GM12875 (cell line): ENCODE results near the gene GSE1.
A peak's percentile ranks its signal among the peaks of the same experiment; 100 is the strongest.

ENCODE experiments used
- H3K4me3 ChIP-seq: one replicate; pipeline ENCODE4 v1.5.1; 2011; ENCODE audit warnings: low read depth, low read length, control low read depth
- CTCF ChIP-seq: IDR thresholded peaks from 2 replicates; pipeline ENCODE4 v1.5.1; 2011; ENCODE audit warnings: low read depth, mild to moderate bottlenecking, control low read depth, inconsistent platforms, low read length, moderate library complexity, borderline replicate concordance; ENCODE audit not compliant: insufficient read depth

The GSE1 gene

DNA sequence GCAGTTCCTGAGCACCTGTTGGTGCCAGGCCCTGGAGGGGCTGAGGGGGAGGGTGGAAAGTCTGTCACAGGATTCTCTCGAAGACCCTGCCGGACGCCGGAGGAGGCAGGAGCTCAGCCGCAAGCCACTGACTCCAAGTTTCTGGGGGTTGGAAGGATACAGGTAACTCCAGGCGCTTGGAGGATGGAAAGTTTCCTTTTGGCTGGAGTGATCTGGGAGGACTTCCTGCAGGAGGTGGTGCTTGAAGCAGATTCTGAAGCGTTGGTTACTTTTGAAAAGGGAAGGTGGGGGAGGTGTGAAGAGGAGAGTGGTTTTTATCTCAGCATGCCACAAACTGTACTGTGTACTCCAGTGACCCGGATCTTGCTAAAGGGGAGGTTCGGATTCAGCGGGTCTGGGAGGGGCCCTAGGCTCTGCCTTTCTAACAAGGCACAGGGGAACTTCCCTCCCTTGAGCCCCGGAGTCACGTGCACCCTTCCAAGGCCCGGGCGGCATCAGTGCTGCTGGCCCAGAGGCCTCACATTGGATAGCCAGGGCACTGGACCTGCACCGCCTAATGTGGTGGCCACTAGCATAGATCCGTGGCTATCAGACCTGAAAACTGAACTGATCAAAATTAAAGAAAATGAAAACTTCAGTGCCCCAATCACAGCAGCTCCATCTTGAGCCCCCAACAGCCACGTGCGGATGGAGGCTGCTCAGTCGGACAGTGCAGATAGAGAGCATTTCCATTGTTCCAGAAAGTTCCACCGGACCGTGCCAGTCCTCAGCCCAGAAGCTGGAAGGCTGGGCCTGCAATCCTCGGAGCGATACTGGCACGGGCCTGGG, 42.2 kb upstream of the GSE1 start:
- no peak for TF ChIP-seq CTCF
- H3K4me3 ChIP-seq, result peak overlapping the region; percentile 54

DNA sequence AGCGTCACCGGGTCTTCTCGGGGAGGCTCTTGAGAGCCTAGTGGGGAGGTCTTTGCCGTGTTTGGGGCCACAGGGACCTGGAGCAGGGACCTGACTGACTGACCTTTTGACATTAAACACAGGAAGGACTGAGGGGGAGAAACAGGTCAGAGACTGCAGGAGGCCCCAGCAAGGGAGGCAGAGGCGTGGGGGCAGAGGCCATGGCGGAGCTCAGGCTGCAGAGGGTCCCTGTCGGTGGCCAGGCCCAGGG, 41.6 kb upstream of the GSE1 start:
- H3K4me3 ChIP-seq, result no peak overlapping the region
- no peak for TF ChIP-seq CTCF

DNA sequence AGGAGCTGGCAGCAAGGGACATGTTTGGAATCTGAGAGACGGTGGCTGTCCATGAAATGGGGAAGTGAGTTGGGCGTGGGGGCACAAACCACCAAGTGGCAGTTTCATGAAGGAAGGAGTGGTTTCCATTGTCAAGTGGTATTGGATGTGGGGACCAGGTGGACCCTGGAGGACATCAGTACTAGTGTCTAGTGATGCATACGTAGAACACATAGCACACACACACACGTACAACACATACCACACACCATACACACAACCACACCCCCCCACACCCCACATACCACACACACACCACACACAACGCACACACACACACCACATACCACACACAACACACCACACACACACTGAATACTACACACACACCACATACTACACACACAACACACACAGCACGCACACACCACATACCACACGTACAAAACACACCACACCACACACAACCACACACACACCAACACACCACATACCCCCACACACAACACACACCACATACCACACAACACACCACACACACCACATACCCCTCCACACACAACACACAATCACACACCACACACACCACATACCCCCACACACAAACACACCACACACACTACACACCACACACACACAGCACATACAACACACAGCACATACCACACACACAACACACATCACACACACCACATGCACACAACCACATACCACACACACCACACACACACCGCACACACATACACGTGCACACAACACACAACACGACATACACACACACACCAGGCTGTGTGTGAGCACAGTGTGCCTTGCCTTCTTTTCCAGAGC, 41.1 kb upstream of the GSE1 start:
- no peak for TF ChIP-seq CTCF
- no peak overlapping the region for H3K4me3 ChIP-seq

DNA sequence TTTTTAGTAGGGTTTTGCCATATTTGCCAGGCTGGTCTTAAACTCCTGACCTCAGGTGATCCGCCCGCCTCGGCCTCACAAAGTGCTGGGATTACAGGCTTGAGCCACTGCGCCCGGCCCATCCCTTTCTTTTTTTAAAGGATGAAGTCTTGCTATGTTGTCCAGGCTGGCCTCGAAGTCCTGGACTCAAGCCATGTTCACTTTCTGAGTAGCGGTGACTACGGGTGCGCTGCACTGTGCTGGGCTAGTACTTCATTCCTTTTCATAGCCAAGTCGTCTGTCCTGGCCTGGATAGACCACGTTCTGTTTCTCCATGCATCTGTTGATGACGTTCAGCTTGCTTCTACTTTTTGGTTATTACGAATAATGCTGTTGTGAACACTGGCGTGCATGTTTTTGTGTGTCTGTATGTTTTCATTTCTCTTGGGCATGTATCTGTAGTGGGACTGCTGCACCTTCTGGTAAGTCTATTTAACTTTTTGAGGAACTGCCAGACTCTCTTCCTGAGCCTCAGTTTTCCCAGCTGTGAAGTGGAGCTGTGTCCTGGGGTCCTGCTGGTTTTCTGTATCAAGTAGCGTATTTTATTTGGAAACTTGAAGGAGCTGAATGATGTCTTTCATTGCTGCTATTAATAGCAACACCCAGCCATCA, 40.0 kb upstream of the GSE1 start:
- H3K4me3 ChIP-seq, result no peak overlapping the region
- no peak for TF ChIP-seq CTCF

- TF ChIP-seq CTCF, result no peak
- H3K4me3 ChIP-seq, result no peak overlapping the region
These were observed 39.2 kb upstream of the GSE1 start for GRCh38 chr16:85573696-85574641.

DNA sequence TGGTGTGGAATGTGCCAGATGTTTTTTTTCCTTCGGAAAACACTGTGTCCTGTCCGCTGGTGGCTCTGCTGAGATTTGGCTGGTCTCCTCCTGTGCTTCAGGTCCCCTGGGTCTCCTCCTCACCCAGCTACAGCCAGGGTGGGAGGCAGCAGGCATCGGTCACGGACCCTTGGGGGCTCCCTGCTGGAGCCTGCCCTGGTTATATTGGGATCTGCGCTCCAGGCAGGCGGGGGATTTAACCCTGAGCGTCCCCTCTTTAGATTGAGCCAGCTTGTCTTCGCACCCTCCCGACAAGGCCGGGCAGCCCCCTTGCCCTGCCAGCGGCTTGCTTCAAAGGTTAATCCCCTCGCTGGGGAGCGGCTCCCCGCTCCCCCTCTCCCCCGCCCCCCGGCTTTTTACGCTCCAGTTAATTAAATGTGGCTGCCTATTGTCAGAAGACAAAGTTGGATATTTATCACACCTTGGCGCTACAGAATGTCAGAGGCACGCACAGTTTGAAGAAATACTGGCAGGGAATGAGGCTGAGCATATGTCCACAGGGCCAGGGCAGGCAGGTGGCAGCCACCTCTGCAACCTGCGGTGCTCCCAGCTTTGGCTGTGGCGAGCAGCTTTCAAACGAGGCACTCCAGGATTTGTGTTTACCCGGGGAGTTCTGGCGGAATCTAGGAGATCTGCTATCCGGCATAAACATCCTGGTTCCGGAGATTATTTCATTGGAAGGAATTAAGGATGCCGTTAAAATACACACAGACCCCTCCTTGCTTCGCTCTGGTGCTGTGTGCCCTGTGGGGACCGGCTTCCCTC, 38.2 kb upstream of the GSE1 start:
- H3K4me3 ChIP-seq, result no peak overlapping the region
- TF ChIP-seq CTCF, result no peak
